Ascending aorta (tissue), 2 donors: ENCODE results near the gene ARHGAP35. TPM values are rescaled to one million over a fixed set of nuclear protein-coding genes. Genes with fewer than 3 reads are reported as not detected.
A peak's percentile ranks its signal among the peaks of the same experiment; 100 is the strongest.

Source experiments
- DNase-seq, 2 donors: peaks; one replicate each; pipeline ENCODE4 v3.0.0-alpha.2; 2019; ENCODE audit warnings: low spot score in 2 of 2
- H3K27ac ChIP-seq, 2 donors: fragments of 200-600 bp; sonication (generic); one replicate each; pipeline ENCODE4 v1.5.1; 2016 to 2017; ENCODE audit warnings: mild to moderate bottlenecking in 1 of 2
- H3K27me3 ChIP-seq: fragments of 200-600 bp; sonication (generic); one replicate; pipeline ENCODE4 v1.5.1; 2017
- H3K36me3 ChIP-seq, 2 donors: fragments of 200-600 bp; sonication (generic); one replicate each; pipeline ENCODE4 v1.5.1; 2016
- H3K4me1 ChIP-seq, 2 donors: fragments of 200-600 bp; sonication (generic); one replicate each; pipeline ENCODE4 v1.5.1; 2016 to 2017; ENCODE audit warnings: mild to moderate bottlenecking in 1 of 2
- H3K4me3 ChIP-seq, 2 donors: fragments of 200-600 bp; sonication (generic); one replicate each; pipeline ENCODE4 v1.5.1; 2016 to 2017; ENCODE audit warnings: mild to moderate bottlenecking in 1 of 2
- H3K9me3 ChIP-seq, 2 donors: fragments of 200-600 bp; sonication (generic); one replicate each; pipeline ENCODE4 v1.5.1; 2016
- CTCF ChIP-seq, 3 experiments: fragments of 200-600 bp in 2 of 3; fragments of 450-650 bp in 1 of 3; sonication (generic) in 2 of 3; IDR thresholded peaks; one replicate each; pipeline ENCODE4 v1.5.1; 2016 to 2019; ENCODE audit warnings: antibody characterized with exemption in 3 of 3, mild to moderate bottlenecking in 1 of 3, moderate library complexity in 1 of 3
- intact Hi-C: fragments of 100-400 bp; cut with DNase I; formaldehyde crosslinking; loops from one replicate; pipeline ENCODE4 v1.15.1; 2023
- total RNA-seq: library from RNA; depleted of rRNA; stranded (reverse); fragments of >200 nt; gene quantifications from one replicate; pipeline ENCODE4 v1.1.0, GENCODE V29; 2016

Gene ARHGAP35
- total RNA-seq, 1 donor from 2014 or later = 23.7 TPM

GRCh38 chr19:46862503-46862834, 1.7 kb downstream of the ARHGAP35 start:
- H3K27me3 ChIP-seq = no peaks in the 10 kb centered on the region
- H3K4me3 ChIP-seq = peak overlapping the region; percentile 85 to 87
- TF ChIP-seq CTCF (IDR thresholded peaks at IDR 0.05) = no peak
- H3K9me3 ChIP-seq = no peaks in the 10 kb centered on the region
- peak in 1 of 2 donors; percentile 44 for DNase-seq
- H3K4me1 ChIP-seq = peaks cover 12 to 40% of the 10 kb centered on the region in 2 donors
- H3K36me3 ChIP-seq = no peaks in the 10 kb centered on the region
- H3K27ac ChIP-seq = peak overlapping the region; percentile 97 to 100
- intact Hi-C loops = loop anchor here (5.0 kb wide), 1 partner anchor 65 kb away; no protein-coding TSS in a partner anchor

GRCh38 chr19:46862974-46863632, 2.3 kb downstream of the ARHGAP35 start:
- peaks cover 12 to 42% of the 10 kb centered on the region in 2 donors for H3K4me1 ChIP-seq
- H3K9me3 ChIP-seq = no peaks in the 10 kb centered on the region
- H3K27ac ChIP-seq = peak overlapping the region; percentile 97 to 100
- H3K4me3 ChIP-seq = peak overlapping the region; percentile 85 to 87
- intact Hi-C loops = loop anchor here (5.0 kb wide), 1 partner anchor 64 kb away; no protein-coding TSS in a partner anchor
- TF ChIP-seq CTCF (IDR thresholded peaks at IDR 0.05) = no peak
- no peaks in the 10 kb centered on the region for H3K27me3 ChIP-seq
- H3K36me3 ChIP-seq = no peaks in the 10 kb centered on the region
- DNase-seq = no peak

GRCh38 chr19:46863818-46864629, 3.2 kb downstream of the ARHGAP35 start:
- no peak for TF ChIP-seq CTCF (IDR thresholded peaks at IDR 0.05)
- no peak for DNase-seq
- Histone ChIP-seq H3K27ac (peak overlapping the region; percentile 97 to 100), H3K4me1 (peaks cover 12 to 43% of the 10 kb centered on the region in 2 donors), H3K27me3 (no peaks in the 10 kb centered on the region), H3K4me3 (peak overlapping the region; percentile 26 to 87), H3K9me3 (no peaks in the 10 kb centered on the region), H3K36me3 (no peaks in the 10 kb centered on the region)
- intact Hi-C loops = loop anchor here (5.0 kb wide), 1 partner anchor 63 kb away; no protein-coding TSS in a partner anchor

GRCh38 chr19:46866407-46867136, 5.8 kb downstream of the ARHGAP35 start:
- H3K27me3 ChIP-seq = no peaks in the 10 kb centered on the region
- TF ChIP-seq CTCF (IDR thresholded peaks at IDR 0.05) = no peak
- peak overlapping the region in 1 of 2 donors; percentile 40 for H3K27ac ChIP-seq
- intact Hi-C loops = no loop called here
- DNase-seq = no peak
- no peak overlapping the region for H3K4me3 ChIP-seq
- no peaks in the 10 kb centered on the region for H3K36me3 ChIP-seq
- H3K4me1 ChIP-seq = peaks cover 9 to 39% of the 10 kb centered on the region in 2 donors
- H3K9me3 ChIP-seq = no peaks in the 10 kb centered on the region

GRCh38 chr19:46867170-46867569, 6.4 kb downstream of the ARHGAP35 start:
- peaks cover 9 to 39% of the 10 kb centered on the region in 2 donors for H3K4me1 ChIP-seq
- TF ChIP-seq CTCF (IDR thresholded peaks at IDR 0.05) = no peak

More at GRCh38 chr19:46867170-46867569, 6.4 kb downstream of the ARHGAP35 start:
- Histone ChIP-seq H3K4me3 (no peak overlapping the region), H3K9me3 (no peaks in the 10 kb centered on the region), H3K27ac (no peak overlapping the region), H3K27me3 (no peaks in the 10 kb centered on the region), H3K36me3 (no peaks in the 10 kb centered on the region)
- intact Hi-C loops = no loop called here
- DNase-seq = no peak
